HG03439 (cell line): Measurements from ENCODE around the gene AFAP1.
"Not testable (repeated sequence)": the region's sequence is repeated elsewhere in the genome, so short reads cannot be mapped to it uniquely, and the experiment has no call there.

Experiments used
- ATAC-seq: cut with Tn5 transposase; IDR thresholded peaks from one replicate; pipeline ENCODE4 v1.9.1; 2021; ENCODE audit warnings: mild to moderate bottlenecking, moderate library complexity; ENCODE audit not compliant: unreplicated experiment

Gene AFAP1

DNA sequence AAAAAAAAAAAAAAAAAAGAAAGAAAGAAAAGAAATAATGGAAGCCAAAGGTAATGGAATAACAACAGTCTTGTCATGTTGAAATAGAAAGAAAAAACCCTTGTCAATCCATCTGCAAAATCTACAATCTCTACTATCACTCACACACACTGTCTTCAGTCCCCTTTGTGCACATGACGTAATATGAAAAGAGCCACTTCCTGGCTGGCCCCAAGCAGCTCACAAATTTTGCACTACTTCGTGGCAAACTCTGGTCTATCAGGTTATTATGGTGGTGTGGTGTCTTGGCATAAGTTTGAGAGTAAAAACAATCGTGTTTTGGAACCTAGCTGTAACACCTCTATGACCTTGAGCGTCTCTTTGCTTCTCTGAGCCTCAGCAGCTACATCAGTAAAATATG is 8.3 kb upstream of the AFAP1 start:
- ATAC-seq = no peak

DNA sequence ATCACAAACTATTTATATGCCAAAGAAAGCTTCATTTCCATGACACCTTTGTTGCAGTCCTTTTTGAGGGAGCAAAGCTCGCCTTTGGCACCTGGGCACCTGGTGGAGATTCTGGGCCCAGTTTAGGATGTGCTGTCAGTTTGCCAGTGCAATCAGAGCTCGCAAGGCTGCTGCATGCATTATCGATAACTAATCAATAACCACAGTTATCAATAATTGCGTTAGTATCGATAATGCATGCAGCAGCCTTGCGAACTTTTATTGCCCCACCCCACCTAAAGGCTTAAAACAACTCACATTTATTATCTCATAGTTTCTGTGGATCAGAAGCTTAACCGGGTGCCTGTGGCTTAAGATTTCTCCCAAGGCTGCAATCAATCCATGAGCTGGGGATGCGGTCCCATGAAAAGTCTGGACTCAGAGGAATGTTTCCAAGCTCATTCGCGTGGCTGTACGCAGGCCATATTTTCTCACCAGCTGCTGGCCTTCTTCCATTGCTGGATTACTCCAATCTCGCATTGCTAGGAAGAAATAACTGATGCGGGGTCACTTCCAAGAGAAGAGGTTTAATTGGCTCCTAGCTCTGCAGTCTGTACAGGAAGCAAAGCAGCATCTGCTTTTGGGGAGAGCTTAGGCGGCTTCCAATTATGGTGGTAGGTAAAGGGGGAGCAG is 6.2 kb upstream of the AFAP1 start:
- ATAC-seq = no peak

DNA sequence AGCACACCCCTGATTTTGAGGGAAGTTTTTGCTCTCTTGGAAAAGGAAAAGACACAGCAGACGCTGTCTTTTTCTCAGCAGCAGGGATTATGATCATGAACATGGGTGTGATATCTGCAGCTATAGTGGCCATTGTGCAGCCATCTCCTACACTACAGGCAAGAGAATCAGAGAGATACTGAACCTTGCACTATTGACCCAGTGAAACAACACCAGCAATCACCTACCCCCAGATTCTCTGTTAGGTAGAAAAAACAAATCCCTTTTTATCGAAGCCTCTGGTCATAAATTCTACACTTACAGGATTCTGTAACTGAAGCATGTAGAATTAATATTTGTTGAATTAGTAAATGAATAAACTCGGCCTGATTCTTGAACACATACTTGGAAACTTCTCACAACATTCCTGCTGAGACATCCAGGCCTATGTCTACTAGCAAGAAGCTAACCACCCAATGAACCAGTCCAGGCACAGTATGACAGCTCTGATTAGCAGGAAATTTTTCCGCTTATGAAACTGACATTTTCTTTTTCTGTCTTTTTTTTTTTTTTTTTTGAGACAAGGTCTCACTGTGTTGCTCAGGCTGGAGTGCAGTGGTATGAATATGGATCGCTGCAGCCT is 5.0 kb upstream of the AFAP1 start:
- no peak for ATAC-seq

DNA sequence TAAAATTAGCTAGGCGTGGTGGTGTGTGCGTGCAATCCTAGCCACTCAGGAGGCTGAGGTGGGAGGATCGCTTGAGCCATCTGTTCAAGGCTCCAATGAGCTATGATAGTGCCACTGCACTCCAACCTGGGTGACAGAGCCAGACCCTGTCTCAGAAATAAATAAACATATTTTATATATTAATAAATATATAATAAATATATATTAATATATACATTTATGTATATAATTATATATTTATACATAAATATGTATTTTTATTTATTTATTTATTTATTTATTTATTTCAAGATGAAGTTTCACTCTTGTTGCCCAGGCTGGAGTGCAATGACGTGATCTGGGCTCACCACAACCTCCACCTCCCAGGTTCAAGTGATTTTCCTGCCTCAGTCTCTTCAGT is 4.0 kb upstream of the AFAP1 start:
- not testable (repeated sequence) for ATAC-seq

DNA sequence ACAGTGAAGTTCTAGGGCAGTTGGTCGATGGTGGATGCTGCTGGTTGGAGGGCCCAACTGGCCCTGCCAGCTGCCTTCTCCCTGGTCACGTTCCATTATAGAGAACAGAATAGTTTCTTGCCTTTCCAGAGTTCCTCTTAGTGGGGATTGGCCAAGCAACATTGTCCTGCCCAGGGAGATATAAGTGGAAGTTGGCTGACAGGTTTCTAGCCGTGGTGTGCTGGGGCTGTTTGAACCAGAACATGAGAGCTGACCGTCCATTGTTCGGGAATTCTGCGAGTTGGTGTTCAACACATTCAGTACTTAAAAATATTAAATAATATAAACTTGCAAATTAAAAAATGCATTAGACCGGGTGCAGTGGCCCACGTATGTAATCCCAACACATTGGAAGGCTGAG is 3.5 kb upstream of the AFAP1 start:
- no peak for ATAC-seq

DNA sequence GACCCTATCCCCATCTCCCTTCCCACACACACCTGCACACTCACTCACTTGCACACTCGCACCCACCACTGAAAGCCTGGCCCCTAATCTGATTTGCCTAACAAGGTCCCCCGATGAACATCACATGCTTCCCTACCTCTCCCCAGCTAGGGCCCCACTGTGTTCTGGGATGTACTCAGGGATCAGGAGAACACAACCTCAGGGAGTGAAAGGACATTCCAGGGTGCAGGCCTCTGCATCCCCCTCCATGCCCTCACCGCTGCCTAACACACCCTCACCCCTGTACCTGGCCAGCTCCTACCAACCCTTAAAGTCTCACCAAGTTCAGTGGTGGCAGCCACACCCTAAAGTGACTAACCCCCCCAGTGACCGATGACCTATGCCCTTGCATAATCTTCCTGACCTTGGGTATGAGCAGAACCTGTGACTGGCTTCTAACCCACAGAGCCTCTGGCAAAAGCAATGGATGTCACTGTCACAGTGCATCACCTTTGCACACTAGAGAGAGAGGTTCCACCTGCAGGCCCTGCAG is 2.4 kb upstream of the AFAP1 start:
- ATAC-seq = no peak

DNA sequence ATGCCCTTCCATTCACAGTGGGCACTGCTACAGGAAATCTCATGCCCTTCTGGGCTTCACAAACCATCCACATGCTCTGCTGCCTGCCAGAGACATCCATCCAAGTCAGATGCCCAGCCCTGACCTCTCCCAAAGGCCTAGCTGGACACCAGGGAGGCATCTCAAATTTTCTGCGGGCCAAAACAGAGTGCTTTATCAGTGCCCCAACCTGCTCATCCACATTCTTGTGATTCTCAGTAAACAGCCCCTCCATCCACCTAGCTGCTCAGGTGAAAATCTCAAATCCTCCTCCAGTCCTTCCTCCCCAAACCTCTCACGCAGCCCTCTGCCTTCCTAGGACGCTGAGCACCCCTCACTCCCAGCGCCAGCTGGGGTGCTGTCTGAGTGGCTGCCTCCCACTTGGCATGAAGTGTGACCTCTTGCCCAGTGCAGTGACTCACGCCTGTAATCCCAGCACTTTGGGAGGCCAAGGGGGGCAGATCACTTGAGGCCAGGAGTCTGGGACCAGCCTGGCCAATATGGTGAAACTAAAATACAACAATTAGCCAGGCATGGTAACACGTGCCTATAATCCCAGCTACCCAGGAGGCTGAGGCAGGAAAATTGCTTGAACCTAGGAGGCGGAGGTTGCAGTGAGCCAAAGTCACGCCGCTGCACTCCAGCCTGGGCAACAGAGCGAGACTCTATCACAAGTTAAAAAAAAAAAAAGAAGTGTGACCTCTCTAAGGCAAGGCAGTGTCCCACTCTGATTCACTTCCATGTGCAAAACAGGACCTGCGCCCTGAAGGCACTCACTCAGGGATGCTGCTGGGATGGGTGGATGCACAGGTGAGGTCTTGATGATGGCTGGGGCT is 1.7 kb upstream of the AFAP1 start:
- ATAC-seq = no peak

DNA sequence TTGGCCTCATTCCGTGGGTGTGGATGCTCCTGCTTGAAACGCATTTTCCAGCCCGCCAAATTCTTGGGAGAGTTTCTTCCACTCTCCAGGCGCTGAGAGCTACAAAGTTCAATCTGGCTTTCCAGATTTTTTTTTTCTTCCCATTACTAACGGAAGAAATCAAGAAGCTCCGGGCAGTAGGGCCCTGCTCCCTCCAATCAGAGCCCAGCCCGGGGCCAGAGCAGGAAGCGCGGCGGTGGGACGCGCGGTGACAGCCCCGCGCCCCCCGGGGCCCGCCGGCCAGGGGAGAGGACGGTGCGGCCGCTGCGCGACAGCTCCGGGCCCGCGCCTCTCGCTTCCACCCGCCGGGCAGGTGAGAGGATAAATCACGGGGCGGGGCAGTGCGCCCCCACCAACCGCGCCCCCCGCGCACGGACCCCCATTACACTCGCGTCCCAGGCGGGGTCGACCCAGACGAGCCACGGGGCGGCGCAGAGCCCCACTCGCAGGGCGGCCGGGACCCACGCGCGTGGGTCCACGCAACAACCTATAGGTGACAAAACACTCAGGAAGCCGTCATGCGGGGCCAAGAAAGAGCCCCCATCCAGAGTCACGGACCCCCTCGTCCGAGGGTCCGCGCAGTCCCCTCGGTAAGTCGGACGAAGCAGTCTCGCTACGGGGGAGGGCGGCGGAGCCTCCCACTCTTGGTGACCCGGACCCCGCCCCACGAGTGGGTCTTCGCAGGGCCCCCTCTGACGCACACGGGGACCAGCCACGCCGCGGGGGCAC is 868 bp downstream of the AFAP1 start:
- ATAC-seq = no peak

DNA sequence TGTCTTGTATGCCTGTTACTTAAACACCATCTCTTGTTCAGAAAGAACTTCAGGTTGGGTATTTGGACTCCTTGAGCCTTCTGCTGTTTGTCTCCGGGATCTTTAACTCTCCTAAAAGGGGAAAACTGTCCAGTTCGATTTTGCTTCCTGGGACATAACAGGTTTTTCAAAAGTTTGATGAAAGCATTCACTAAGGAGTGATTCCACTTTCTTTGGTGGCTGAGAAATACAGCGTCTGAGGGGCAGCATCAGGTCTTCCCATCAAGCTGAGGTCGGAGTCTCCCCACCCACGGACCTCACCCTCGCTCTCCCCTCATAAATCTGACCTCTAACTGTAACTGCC is 1.4 kb downstream of the AFAP1 start:
- ATAC-seq = no peak

DNA sequence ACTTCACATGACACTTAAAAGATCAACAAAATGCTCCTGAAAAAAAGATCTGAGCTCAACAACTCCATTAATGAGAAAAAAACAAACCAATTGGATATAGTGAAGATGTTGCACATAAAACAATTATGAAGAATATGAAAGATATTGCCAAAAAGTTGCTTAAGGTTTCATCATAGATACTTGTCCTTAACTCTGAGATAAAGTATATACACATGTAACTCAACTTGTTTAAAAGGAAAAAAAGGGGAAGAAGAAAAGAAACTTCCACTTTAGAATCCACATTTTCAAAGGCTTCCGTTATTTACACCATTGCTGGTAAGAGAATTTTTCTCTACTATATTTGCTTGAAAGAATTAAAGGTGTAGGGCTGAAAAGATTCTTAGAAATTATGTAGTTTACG is 2.7 kb downstream of the AFAP1 start:
- ATAC-seq = no peak

DNA sequence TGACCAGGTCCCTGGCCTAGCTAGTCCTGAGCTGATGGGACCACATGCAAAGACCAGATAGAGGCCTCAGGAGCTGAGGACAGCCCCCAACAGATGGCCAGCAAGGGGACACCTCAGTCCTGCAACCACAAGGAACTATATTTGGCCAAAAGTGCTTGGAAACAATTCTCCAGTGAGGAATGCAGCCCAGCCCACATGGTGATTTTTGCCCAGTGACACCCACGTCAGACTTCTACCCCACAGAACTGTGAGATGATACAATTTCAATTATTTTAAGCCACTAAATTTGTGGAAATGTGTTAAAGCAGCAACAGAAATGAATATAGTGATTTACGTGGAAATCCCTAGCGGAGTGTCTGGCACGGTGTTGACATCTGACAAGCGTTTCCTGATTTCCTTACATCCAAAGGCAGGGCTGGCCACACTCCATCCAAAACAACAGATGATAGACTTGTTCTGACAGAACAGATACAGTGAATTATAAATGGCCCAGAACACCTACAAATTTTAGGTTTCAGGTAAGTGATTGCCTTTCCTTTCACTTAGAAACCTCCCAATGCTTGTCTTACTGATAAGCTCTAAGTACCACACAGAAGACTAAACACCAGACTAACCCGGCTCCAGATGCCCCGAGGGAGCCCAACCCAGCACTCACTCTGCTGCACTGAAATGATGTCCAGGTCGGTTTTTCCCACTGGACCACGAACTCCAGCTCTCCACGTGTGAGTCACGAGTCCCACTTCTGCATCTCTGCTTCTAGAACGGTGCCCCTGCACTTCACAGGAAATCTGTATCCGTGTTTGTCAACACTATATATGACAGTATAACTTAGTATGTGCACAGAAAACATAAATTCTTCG is 5.8 kb downstream of the AFAP1 start:
- ATAC-seq = no peak

DNA sequence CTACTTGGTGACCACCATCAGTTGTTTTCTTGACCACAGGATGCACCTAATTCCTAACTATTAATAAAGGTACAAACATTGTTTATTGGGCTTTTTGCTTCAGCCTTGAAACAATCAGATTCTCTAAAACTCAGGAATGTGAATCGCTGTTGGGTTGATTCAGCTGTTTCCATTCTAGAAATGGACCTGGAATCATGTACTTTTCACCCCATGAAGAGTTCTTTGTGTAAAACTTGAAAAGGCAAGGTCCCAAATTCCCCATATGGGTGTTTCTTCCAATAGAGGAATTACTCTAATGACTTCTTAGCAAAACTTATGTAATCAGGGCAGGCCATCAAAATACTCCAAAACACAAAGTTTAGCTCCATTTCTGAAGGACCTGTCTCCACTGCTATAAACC is 7.4 kb downstream of the AFAP1 start:
- no peak for ATAC-seq

DNA sequence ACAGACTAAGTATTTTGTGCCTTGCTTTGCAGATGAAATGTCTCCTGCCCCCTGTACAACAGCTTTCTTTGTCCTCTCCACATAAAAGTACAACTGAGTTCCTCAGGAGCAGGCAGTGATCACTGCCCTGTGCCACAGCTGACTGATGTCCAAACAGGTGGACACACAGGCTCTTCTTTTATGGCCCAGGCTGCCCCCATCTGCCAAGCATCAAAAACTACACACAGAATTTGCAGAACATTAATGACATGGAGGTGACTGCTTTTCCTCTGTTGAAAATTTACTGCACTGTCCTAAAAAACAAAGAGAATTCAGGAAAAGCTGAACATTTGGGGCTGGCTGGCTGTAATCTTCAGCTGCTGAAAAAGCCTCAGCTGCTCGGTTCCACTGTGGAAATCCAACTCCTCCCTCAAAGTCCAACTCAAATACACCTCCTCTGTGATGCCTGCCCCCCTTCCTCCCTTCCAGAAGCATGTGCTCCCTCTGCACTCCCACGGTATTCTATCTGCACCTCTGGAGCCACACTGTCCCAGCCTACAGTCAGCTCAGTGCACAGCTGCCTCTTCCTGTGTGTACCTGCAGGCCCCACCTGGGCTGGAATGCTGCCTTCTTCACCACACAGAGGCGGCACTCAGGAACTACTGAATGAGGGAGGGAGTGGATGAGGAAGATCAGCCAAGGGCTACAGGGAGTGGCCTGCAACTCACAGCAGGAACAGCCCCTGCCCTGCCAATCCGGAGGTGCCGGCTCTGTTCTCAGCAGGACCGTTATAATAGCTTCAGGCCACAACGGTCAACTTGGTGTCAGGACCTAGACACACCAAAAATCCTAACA is 10.3 kb downstream of the AFAP1 start:
- ATAC-seq = no peak

DNA sequence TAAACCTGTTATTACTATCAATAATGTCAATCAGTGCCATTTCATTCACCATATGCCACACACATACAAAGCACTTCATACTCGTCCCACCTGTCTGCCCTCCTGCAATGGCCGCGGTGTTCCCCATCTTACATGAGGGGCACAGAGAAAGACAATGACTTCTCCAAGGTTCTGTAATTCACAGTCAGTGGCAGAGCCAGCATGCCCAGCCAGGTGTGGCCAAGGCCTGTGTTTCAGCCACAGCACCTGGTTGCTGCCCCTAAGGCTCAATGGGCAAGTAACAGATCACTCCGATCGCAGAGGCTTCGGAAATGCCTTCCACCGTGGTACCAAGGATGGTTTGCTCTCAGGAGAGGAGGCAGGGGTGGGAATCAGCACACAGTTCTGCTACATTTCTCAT is 10.9 kb downstream of the AFAP1 start:
- ATAC-seq = no peak

DNA sequence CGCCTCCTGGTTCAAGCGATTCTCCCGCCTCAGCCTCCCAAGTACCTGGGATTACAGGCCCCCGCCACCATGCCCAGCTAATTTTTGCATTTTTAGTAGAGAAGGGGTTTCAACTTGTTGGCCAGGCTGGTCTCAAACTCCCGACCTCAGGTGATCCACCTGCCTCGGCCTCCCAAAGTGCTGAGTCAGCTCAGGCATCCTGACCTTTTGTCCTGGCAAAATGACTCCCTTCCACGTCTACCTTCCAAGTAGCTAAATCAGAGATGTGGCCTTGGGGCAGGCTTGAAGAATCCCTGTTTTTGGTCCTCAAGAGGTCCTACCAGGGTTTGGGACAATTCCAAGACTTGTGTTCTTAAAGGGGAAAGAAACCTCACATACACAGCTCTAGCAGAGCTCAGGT is 12.8 kb downstream of the AFAP1 start:
- ATAC-seq = no peak

DNA sequence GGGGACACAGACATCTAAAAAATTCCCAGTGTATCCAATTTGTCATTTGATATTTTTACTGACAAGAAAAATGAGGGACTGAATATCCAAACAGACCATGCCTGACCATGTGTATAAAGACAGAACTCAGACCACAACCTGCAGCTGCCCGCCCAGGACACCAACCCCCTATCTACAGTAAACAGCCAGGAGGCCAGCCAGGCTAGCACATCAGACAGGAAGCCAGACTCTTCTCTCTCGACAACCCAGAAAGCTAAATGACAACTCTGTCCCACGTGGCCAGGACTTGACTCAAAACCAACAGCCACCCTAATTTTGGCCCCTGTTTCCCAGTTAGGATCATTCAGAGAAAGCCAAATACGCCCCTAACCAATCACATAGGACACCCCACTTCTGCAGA is 15.1 kb downstream of the AFAP1 start:
- ATAC-seq = no peak

DNA sequence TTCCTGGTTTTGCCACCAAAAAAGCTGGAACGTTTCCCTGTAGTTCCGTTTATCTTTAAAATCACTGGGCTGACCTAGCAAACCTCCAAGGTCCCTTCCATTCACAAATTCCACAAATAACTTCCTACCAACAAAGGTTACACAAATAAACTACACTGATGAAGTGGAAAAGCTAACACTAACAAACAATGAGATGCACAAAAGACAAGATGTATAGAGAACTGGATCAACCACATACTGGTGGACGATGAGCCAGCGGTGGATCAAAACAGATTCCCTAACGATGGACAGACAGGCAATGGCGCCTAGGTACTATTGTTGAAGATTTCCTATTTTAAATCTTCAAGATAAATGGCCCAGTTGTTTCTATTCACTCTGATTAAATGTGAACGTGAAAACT is 15.5 kb downstream of the AFAP1 start:
- ATAC-seq = no peak

DNA sequence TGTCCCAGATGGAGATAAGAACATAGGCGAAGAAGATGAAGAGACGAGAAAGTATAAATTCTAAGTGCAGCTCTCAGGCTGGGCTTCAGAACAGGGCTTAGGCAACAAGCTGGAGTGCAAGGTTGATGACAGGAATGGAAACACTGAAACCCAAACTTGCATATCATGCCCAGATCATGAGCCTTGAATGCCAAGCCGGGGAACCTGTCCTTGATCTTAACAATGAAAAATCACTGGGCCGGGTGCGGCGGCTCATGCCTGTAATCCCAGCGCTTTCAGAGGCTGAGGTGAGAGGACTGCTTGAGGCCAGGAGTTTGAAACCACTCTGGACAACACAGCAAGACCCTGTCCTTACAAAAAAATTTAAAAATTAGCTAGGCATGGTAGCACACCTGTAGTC is 17.2 kb downstream of the AFAP1 start:
- ATAC-seq = no peak

DNA sequence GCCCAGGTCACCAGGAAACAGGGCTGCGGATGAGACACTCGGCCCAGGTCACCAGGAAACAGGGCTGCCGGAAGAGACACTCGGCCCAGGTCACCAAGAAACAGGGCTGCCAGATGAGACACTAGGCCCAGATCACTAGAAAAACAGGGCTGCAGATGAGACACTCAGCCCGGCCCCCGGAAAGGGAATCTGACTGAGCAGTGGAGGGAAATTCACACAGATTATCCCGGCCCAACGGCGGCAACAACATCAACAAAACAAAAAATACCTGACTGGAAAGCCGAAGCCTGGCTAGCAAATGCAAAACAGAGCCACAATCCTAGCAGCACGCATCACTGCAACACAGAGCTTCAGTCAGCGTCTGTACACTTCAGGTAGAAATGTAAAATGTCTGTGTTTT is 20.7 kb downstream of the AFAP1 start:
- ATAC-seq = no peak
